NCI-H345 treated with DMSO at 0.1 percent for 48 hours (cell line): ENCODE data around the gene FAF1.
"Not testable (repeated sequence)": the region's sequence is repeated elsewhere in the genome, so short reads cannot be mapped to it uniquely, and the experiment has no call there.

Experiments
- DNase-seq: peaks from one replicate; lab custom pipeline; 2025; ENCODE audit not compliant: unreplicated experiment; lab: John Stamatoyannopoulos, UW

The FAF1 gene

DNA sequence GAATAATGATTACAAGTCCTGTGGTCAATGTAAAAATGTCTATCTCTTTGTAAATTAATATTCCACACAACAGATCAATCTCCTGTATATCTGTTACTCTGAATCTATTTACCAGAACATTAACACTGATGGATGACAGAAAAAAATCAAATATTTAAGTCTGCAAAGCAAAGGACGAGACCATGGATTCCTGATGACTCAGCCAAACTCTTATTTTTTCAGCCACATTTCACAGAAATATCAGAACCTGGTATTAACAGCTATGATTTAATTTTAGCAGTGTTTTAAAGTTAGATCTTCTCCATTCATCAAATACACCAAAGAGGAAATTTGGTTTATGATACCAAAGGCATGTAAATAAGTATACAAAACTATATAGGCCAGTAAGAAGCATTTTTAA lies 46.1 kb downstream of the FAF1 start:
- no peak for DNase-seq

DNA sequence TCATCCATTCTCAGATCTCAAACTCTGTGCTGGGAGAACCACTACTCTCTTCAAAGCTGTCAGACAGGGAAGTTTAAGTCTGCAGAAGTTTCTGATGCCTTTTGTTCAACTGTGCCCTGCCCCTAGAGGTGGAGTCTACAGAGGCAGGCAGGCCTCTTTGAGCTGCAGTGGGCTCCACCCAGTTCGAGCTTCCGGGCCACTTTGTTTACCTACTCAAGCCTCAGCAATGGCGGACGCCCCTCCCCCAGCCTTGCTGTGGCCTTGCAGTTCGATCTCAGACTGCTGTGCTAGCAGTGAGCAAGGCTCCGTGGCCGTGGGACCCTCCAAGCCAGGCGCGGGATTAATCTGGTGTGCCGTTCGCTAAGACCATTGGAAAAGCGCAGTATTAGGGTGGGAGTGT lies 49.7 kb downstream of the FAF1 start:
- not testable (repeated sequence) for DNase-seq

DNA sequence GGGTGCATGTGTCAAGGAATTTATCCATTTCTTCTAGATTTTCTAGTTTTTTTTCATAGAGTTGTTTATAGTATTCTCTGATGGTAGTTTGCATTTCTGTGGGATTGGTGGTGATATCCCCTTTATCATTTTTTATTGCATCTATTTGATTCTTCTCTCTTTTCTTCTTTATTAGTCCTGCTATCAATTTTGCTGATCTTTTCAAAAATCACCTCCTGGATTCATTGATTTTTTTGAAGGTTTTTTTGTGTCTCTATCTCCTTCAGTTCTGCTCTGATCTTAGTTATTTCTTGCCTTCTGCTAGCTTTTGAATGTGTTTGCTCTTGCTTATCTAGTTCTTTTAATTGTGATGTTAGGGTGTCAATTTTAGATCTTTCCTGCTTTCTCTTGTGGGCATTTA lies 52.5 kb downstream of the FAF1 start:
- not testable (repeated sequence) for DNase-seq

GRCh38 chr1:50906050-50906449 lies 54.0 kb downstream of the FAF1 start:
- not testable (repeated sequence) for DNase-seq

- no peak for DNase-seq
Measured at GRCh38 chr1:50902419-50902818, 57.6 kb downstream of the FAF1 start.

DNA sequence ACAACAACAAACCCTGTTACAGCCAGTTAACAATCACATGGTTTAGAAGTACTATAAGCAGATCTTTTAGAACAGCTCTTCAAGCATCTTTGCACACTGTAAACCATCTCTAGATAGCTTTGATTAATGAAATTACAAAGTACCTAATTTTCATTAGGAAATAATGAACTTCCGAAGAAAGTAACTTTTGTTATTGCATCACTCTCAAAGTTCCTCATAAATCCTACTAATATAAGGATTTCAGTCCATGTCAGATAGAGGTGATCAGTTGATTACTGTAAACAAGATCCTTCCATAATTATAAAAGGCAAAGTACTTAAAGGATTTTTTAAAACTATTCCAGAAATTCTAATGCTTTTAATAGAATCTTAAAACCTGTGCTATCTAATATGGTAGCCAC lies 58.2 kb downstream of the FAF1 start:
- DNase-seq: no peak

DNA sequence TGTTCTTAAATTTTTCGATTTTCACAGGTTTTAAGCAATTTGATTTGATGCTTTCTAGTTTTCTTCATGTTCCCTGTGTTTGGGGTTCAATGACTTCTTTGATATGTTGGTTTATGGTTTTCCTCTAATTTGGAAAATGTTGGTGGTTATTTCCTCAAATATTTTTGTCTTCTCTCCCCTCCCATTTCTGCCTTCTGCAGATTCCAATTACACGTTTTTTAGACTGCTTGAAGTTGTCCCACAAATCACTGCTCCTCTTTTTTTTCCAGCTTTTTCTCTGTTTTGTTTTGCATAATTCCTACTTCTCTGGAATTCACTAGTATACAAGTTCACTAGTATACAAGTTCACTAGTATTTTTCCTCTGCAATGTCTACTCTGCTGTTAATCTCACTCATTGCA lies 61.3 kb downstream of the FAF1 start:
- DNase-seq: no peak

GRCh38 chr1:50894340-50894739 lies 65.7 kb downstream of the FAF1 start:
- DNase-seq: no peak

GRCh38 chr1:50893466-50893865 lies 66.6 kb downstream of the FAF1 start:
- no peak for DNase-seq

DNA sequence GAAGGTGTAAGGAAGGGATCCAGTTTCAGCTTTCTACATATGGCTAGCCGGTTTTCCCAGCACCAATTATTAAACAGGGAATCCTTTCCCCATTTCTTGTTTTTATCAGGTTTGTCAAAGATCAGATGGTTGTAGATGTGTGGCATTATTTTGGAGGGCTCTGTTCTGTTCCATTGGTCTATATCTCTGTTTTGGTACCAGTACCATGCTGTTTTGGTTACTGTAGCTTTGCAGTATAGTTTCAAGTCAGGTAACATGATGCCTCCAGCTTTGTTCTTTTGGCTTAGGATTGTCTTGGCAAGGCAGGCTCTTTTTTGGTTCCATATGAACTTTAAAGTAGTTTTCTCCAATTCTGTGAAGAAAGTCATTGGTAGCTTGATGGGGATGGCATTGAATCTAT lies 72.5 kb downstream of the FAF1 start:
- DNase-seq: not testable (repeated sequence)

DNA sequence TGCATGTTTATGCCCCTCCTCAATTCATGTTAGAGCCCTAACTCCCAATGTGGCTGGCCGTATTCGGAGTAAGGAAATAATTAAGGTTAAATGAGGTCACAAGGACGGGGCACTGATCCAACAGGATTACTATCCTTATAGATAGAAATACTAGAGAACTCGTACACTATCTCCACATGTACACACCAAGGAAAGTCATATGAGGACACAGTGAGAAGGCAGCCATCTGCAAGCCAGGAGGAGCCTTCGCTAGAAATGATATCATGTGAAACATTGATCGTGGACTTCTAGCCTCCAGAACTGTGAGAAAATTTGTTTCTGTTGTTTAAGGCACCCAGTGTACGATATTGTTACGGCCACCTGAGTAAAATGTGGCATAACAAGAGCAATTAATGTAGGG lies 79.7 kb downstream of the FAF1 start:
- DNase-seq: no peak

GRCh38 chr1:50879137-50879536 lies 80.9 kb downstream of the FAF1 start:
- DNase-seq: no peak

DNA sequence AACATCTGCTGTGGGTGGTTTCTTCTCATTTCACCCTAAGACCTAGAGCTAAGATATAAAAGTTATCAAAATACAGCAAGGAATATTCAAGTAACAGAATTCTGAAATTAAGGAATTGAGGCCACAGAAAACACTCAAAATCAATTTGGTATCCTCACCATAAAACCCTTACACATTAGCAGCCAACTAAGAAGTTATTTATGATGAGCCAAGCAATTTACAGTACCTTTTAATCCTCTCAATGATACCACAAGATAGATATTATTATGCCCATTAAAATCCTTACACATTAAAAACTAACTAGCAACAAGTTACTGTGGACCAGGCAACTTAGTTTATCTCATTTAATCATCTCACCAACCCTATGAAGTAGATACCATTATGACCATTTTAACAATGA lies 81.6 kb downstream of the FAF1 start:
- no peak for DNase-seq

- DNase-seq: no peak
Measured at GRCh38 chr1:50877641-50878040, 82.4 kb downstream of the FAF1 start.

DNA sequence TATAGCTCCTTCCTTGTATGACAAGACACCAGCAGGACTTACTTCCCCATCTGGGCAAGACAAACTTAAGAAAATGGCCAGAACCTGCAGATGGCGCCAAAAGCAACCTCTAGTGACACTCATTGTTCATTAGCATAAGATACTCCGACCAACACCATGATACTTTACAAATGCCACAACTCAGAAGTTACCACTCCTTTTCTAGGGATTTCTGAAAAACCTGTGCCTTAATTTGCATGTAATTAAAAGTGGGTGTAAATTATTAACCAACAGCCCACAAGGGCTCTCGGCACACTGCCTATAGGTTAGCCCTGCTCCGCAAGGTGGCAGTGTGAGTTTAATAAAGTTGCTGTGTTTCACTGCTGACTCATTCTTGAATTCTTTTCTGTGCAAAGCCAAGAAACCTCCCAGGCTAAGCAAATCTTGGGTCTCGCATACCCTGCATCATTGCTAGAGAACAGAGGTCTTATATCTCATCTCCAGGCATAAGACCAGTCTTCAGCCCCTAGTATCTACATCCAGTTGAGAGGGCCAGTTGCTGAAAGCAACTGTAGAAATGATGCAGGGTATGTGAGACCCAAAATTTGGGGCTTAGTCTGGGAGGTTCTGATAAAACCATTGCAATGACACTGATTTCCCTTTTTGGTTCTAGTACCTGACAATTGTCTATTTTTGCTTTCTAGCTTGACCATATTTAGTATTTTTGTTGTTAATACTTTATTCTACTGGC lies 86.4 kb downstream of the FAF1 start:
- DNase-seq: no peak

DNA sequence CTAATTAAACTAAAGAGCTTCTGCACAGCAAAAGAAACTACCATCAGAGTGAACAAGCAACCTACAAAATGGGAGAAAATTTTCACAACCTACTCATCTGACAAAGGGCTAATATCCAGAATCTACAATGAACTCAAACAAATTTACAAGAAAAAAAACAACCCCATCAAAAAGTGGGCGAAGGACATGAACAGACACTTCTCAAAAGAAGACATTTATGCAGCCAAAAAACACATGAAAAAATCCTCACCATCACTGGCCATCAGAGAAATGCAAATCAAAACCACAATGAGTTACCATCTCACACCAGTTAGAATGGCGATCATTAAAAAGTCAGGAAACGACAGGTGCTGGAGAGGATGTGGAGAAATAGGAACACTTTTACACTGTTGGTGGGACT lies 95.2 kb downstream of the FAF1 start:
- not testable (repeated sequence) for DNase-seq

DNA sequence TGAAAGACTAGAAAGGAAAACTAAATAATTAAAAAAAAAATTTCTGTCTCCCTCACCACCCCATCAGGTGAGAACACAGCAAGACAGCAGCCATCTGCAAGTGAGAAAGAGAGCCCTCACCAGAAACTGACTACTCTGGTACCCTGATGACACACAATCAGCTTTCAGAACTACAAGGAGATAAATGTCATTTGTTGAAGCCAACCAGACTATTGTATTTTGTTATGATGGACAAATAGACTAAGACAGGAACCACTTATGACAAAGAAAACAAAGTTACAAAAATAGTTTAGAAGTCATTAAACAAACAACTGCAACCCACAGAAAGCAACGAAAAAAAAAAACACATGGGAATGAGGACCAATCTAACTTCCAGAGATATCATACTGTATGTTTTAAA lies 98.3 kb downstream of the FAF1 start:
- no peak for DNase-seq

DNA sequence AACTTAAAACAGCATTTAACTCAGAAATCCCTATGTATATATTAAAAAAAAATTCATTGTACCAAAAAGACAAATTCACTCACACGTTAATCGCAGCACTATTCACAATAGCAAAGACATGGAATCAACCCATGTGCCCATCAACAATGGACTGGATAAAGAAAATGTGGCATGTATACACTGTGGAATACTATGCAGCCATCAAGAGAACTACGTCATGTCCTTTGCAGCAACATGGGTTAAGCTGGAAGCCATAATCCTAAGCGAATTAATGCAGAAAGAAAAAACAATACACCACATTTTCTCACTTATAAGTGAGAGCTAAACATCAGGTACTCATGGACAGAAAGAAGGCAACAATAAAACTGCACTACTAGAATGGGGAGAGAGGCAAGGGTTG lies 99.4 kb downstream of the FAF1 start:
- DNase-seq: no peak

- DNase-seq: no peak
Measured at GRCh38 chr1:50860256-50860655, 99.8 kb downstream of the FAF1 start.

DNA sequence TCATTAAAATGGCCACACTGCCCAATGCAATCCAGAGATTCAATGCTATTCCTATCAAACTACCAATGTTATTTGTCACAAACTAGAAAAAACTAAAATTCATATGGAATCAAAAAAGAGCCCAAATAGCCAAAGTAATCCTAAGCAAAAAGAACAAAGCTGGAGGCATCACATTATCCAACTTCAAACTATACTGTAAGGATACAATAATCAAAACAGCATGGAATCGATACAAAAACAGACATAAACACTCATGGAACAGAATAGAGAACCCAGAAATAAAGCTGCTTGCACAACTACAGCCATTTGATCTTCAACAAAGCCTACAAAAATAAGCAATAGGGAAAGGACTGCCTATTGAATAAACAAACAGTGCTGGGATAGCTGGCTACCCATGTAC lies 100.4 kb downstream of the FAF1 start:
- DNase-seq: no peak

GRCh38 chr1:50858761-50859160 lies 101.3 kb downstream of the FAF1 start:
- DNase-seq: no peak

DNA sequence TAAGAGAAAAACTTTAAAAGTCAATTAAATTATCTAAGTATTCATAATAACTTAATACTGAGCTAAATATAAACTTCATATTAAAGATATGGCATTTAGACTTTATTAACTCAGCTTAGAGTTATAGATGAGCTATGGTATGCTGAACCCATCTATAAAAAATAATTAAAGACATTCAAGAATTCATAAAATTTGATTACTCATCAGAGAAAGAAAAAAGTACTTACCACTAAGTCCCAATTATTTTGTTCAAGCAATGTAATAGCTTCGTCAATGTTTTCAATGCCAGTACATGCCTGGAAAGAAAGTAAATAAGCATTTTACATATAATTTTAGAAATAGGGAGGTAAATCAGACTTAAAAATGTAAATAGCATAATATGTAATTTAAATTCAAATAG lies 102.4 kb downstream of the FAF1 start:
- no peak for DNase-seq

- DNase-seq: no peak
Measured at GRCh38 chr1:50853325-50853724, 106.7 kb downstream of the FAF1 start.
